GM12873 (cell line): ENCODE results near the gene PPARA.

Experiments
- CTCF ChIP-seq: IDR thresholded peaks from 2 replicates; pipeline ENCODE4 v1.5.1; 2012; ENCODE audit warnings: low read depth, mild to moderate bottlenecking, moderate library complexity, low read length, control low read depth; ENCODE audit not compliant: insufficient read depth; ENCODE audit errors: missing control alignments

Gene PPARA

GRCh38 chr22:46289244-46289891 lies 139.0 kb downstream of the PPARA start:
- no peak for TF ChIP-seq CTCF

GRCh38 chr22:46290121-46290842 lies 140.0 kb downstream of the PPARA start:
- no peak for TF ChIP-seq CTCF

GRCh38 chr22:46290843-46291785 lies 140.8 kb downstream of the PPARA start:
- TF ChIP-seq CTCF = no peak

- no peak for TF ChIP-seq CTCF
These were observed 141.8 kb downstream of the PPARA start for GRCh38 chr22:46292173-46292572.

- no peak for TF ChIP-seq CTCF
These were observed 142.4 kb downstream of the PPARA start for GRCh38 chr22:46292732-46293131.
